ACC112 (cell line): ENCODE measurements around the gene NAGK.
"Not testable (repeated sequence)": the region's sequence is repeated elsewhere in the genome, so short reads cannot be mapped to it uniquely, and the experiment has no call there.

Experiments used
- H2AFZ ChIP-seq: fragments of 200-600 bp; sonication (generic); one replicate; pipeline ENCODE4 v1.6.0; 2017; ENCODE audit warnings: antibody characterized with exemption, low read length; ENCODE audit not compliant: unreplicated experiment
- H3K27ac ChIP-seq: fragments of 200-600 bp; sonication (generic); 2 replicates; pipeline ENCODE4 v1.5.1; 2014; ENCODE audit warnings: low read depth, mild to moderate bottlenecking, antibody characterized with exemption, low read length, moderate library complexity
- H3K27me3 ChIP-seq: fragments of 200-600 bp; sonication (generic); 2 replicates; pipeline ENCODE4 v1.6.1; 2014; ENCODE audit warnings: mild to moderate bottlenecking, antibody characterized with exemption, low read length, moderate library complexity, mixed read lengths; ENCODE audit not compliant: insufficient read depth
- H3K36me3 ChIP-seq: fragments of 200-600 bp; sonication (generic); 2 replicates; pipeline ENCODE4 v1.6.1; 2016; ENCODE audit warnings: mild to moderate bottlenecking, antibody characterized with exemption, low read length, moderate library complexity, mixed read lengths; ENCODE audit not compliant: insufficient read depth
- H3K4me1 ChIP-seq: fragments of 200-600 bp; sonication (generic); one replicate; pipeline ENCODE4 v1.6.1; 2016; ENCODE audit warnings: low read length, mixed read lengths; ENCODE audit not compliant: insufficient read depth, unreplicated experiment, control insufficient read depth
- H3K4me3 ChIP-seq: fragments of 200-600 bp; sonication (generic); 2 replicates; pipeline ENCODE4 v1.5.1; 2014; ENCODE audit warnings: mild to moderate bottlenecking, low read depth, low read length
- H3K79me2 ChIP-seq: fragments of 200-600 bp; sonication (generic); one replicate; pipeline ENCODE4 v1.6.0; 2016; ENCODE audit warnings: low read length; ENCODE audit not compliant: control insufficient read depth, unreplicated experiment, insufficient read depth

NAGK gene

GRCh38 chr2:71049704-71050360 is 18.6 kb upstream of the NAGK start:
- H3K4me1 ChIP-seq, H3K79me2 ChIP-seq, H3K4me3 ChIP-seq, H3K27me3 ChIP-seq, H3K36me3 ChIP-seq, H2AFZ ChIP-seq, H3K27ac ChIP-seq: not testable (repeated sequence)

DNA sequence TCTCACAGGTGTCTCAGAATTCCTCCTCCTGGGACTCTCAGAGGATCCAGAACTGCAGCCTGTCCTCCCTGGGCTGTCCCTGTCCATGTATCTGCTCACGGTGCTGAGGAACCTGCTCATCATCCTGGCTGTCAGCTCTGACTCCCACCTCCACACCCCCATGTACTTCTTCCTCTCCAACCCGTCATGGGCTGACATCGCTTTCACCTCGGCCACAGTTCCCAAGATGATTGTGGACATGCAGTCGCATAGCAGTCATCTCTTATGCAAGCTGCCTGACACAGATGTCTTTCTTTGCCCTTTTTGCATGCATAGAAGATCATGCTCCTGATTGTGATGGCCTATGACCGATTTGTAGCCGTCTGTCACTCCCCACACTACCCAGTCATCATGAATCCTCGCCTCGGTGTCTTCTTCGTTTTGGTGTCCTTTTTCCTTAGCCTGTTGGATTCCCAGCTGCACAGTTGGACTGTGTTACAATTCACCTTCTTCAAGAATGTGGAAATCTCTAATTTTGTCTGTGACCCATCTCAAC is 13.2 kb upstream of the NAGK start:
- H3K36me3 ChIP-seq, H2AFZ ChIP-seq, H3K27ac ChIP-seq, H3K79me2 ChIP-seq, H3K27me3 ChIP-seq, H3K4me1 ChIP-seq, H3K4me3 ChIP-seq: not testable (repeated sequence)

GRCh38 chr2:71060211-71060610 is 8.2 kb upstream of the NAGK start:
- Histone ChIP-seq H3K27ac (no peak overlapping the region), H3K27me3 (peaks cover 26% of the 10 kb centered on the region), H3K4me3 (no peak overlapping the region), H3K4me1 (no peaks in the 10 kb centered on the region), H2AFZ (no peak overlapping the region), H3K79me2 (no peaks in the 10 kb centered on the region), H3K36me3 (no peaks in the 10 kb centered on the region)

GRCh38 chr2:71060871-71061270 is 7.6 kb upstream of the NAGK start:
- Histone ChIP-seq H3K79me2 (no peaks in the 10 kb centered on the region), H3K36me3 (no peaks in the 10 kb centered on the region), H2AFZ (no peak overlapping the region), H3K27me3 (peaks cover 26% of the 10 kb centered on the region), H3K27ac (no peak overlapping the region), H3K4me1 (no peaks in the 10 kb centered on the region), H3K4me3 (no peak overlapping the region)

DNA sequence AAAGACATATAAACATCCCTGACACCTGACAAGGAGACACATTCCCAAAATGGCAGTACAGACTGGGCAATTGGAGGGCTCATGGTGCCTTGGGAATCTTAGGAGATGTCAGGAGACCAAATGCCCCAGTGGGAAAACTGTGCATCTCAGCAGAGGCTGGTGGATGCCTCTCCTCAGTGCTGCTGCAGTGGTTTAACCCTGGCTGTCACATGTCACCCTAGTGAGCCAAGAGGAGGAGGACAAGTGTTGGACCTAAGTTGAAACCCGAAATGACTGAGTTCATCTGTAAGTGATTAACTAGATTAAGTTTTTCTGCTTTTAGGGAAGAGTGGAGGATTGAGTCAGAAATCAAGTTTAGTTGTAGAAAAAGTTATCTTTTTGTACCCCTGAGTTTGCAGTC is 5.2 kb upstream of the NAGK start:
- no peak overlapping the region for H3K27ac ChIP-seq
- H2AFZ ChIP-seq, result no peak overlapping the region
- no peaks in the 10 kb centered on the region for H3K79me2 ChIP-seq
- H3K36me3 ChIP-seq, result no peaks in the 10 kb centered on the region
- H3K4me3 ChIP-seq, result no peak overlapping the region
- peaks cover 26% of the 10 kb centered on the region for H3K27me3 ChIP-seq
- peaks cover 6% of the 10 kb centered on the region for H3K4me1 ChIP-seq

- peaks cover 20% of the 10 kb centered on the region for H3K27me3 ChIP-seq
- H3K36me3 ChIP-seq, result no peaks in the 10 kb centered on the region
- H3K79me2 ChIP-seq, result peaks cover 6% of the 10 kb centered on the region
- peaks cover 6% of the 10 kb centered on the region for H3K4me1 ChIP-seq
- H2AFZ ChIP-seq, result no peak overlapping the region
- H3K4me3 ChIP-seq, result no peak overlapping the region
- no peak overlapping the region for H3K27ac ChIP-seq
These were observed 4.3 kb upstream of the NAGK start for GRCh38 chr2:71064110-71064611.

- Histone ChIP-seq H3K36me3 (no peaks in the 10 kb centered on the region), H3K4me1 (peaks cover 12% of the 10 kb centered on the region), H3K27ac (no peak overlapping the region), H2AFZ (no peak overlapping the region), H3K4me3 (no peak overlapping the region), H3K27me3 (peaks cover 20% of the 10 kb centered on the region), H3K79me2 (peaks cover 15% of the 10 kb centered on the region)
These were observed 3.5 kb upstream of the NAGK start for GRCh38 chr2:71064754-71065621.

- H3K27ac ChIP-seq, result no peak overlapping the region
- H3K27me3 ChIP-seq, result peaks cover 11% of the 10 kb centered on the region
- H3K4me1 ChIP-seq, result peaks cover 21% of the 10 kb centered on the region
- H3K79me2 ChIP-seq, result peaks cover 33% of the 10 kb centered on the region
- H3K36me3 ChIP-seq, result no peaks in the 10 kb centered on the region
- H2AFZ ChIP-seq, result no peak overlapping the region
- peak overlapping the region; percentile 88; the same call in 1 of the 2 replicates for H3K4me3 ChIP-seq
These were observed 1.6 kb upstream of the NAGK start for GRCh38 chr2:71066856-71067255.

DNA sequence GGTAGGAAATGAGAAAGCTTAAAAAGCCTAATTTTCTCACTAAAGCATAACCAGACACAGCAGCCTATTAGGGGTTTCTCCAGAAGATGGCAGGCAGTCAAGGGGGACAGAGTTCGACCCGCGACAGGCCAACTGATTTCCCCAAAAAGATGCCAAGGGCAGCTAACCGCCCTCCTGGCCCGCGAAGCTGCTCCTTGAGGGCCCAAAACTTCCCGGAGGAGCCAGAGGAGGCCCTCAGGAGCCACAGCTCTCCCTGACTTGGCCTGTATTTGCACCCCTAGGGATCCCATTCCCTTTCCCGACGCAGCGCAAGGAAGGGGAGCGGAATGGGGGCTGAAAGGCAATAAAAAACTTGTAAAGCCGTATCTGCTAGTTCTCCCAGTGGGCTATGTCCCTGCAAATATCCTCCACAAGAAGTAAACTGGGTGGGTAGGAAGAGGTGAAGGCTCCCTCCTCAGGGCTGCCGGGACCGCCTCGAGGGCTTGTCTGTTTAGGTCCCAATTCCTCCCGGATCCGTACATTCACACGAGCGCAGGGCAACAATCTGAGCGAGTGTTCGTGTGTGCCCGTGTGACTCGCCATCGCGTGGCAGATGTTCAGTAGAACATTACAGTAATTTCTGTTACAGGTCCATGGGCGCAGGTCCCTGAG is 756 bp upstream of the NAGK start:
- Histone ChIP-seq H3K27ac (peak overlapping the region; percentile 84), H3K27me3 (peaks cover 11% of the 10 kb centered on the region), H3K4me3 (peak overlapping the region; percentile 88), H3K4me1 (peaks cover 21% of the 10 kb centered on the region), H3K36me3 (no peaks in the 10 kb centered on the region), H2AFZ (peak overlapping the region; percentile 83), H3K79me2 (peaks cover 41% of the 10 kb centered on the region)

DNA sequence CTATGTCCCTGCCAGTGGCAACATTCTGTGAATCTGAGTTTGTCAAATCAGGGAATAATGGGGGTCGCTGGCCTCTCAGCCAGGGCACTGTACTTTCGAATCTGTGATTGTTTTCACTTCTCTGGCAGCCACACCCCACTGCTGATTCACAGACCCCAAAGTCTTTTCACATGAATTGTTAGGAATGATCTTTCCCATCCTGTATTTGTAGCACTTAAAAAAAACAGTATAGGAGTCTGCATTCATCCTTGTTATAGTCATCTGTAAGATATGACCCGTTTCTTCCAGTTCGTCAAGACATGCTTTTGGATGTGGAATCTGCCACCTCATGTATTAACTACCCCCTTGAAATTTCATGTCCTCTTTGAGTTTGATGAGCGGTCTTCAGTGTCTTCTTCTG is 928 bp downstream of the NAGK start:
- H3K27ac ChIP-seq, result peak overlapping the region; percentile 84
- H3K79me2 ChIP-seq, result peaks cover 48% of the 10 kb centered on the region

More for the DNA sequence above, 928 bp downstream of the NAGK start:
- Histone ChIP-seq H3K4me3 (peak overlapping the region; percentile 88), H2AFZ (peak overlapping the region; percentile 73), H3K27me3 (no peaks in the 10 kb centered on the region), H3K36me3 (peaks cover 4% of the 10 kb centered on the region; the same call in 1 of the 2 replicates), H3K4me1 (peaks cover 21% of the 10 kb centered on the region)
